GM12892 (cell line): ENCODE data around the gene GIGYF1.

Source experiments
- POLR2A ChIP-seq: IDR thresholded peaks from 2 replicates; pipeline ENCODE4 v1.6.1; 2011; ENCODE audit warnings: low read depth, low read length, control low read depth
- TAF1 ChIP-seq: IDR thresholded peaks from 2 replicates; pipeline ENCODE4 v1.6.1; 2011; ENCODE audit warnings: low read depth, mild to moderate bottlenecking, control low read depth, low read length, borderline replicate concordance

- no peak for TF ChIP-seq TAF1
- TF ChIP-seq POLR2A = no peak
These were observed 22.4 kb downstream of the GIGYF1 start for GRCh38 chr7:100671353-100672327.
